SJCRH30 (cell line): Measurements from ENCODE around the gene TTC39B. TPM values are rescaled to one million over a fixed set of nuclear protein-coding genes. Genes with fewer than 3 reads are reported as not detected.
A peak's percentile ranks its signal among the peaks of the same experiment; 100 is the strongest.

ENCODE experiments used
- DNase-seq, 2 experiments: peaks; one replicate each; pipeline ENCODE4 v3.0.0-alpha.2; 2015 to 2020
- H3K27ac ChIP-seq: fragments of 250-450 bp; sonication (Bioruptor Pico); 2 replicates; pipeline ENCODE4 v1.5.1; 2020; ENCODE audit warnings: mild to moderate bottlenecking, moderate library complexity
- H3K27me3 ChIP-seq: fragments of 250-450 bp; sonication (Bioruptor Pico); 2 replicates; pipeline ENCODE4 v1.5.1; 2020; ENCODE audit warnings: mild to moderate bottlenecking, moderate library complexity
- H3K36me3 ChIP-seq: fragments of 250-450 bp; sonication (Bioruptor Pico); 2 replicates; pipeline ENCODE4 v1.5.1; 2020; ENCODE audit warnings: mild to moderate bottlenecking, moderate library complexity
- H3K4me1 ChIP-seq: fragments of 250-450 bp; sonication (Bioruptor Pico); 2 replicates; pipeline ENCODE4 v1.5.1; 2020; ENCODE audit warnings: mild to moderate bottlenecking, moderate library complexity
- H3K4me3 ChIP-seq: fragments of 250-450 bp; sonication (Bioruptor Pico); 2 replicates; pipeline ENCODE4 v1.5.1; 2020; ENCODE audit warnings: mild to moderate bottlenecking, moderate library complexity
- H3K9me3 ChIP-seq: fragments of 250-450 bp; sonication (Bioruptor Pico); replicated peaks from 2 replicates; pipeline ENCODE4 v1.5.1; 2020; ENCODE audit warnings: mild to moderate bottlenecking, moderate library complexity
- total RNA-seq: library from RNA; depleted of rRNA; stranded (reverse); fragments of >200 nt; shearing (Covaris generic); gene quantifications from 2 replicates; pipeline ENCODE4 v1.2.3, GENCODE V29; 2014

Gene TTC39B
- total RNA-seq, 1 experiment from 2014 or later, result 2.2 TPM

DNA sequence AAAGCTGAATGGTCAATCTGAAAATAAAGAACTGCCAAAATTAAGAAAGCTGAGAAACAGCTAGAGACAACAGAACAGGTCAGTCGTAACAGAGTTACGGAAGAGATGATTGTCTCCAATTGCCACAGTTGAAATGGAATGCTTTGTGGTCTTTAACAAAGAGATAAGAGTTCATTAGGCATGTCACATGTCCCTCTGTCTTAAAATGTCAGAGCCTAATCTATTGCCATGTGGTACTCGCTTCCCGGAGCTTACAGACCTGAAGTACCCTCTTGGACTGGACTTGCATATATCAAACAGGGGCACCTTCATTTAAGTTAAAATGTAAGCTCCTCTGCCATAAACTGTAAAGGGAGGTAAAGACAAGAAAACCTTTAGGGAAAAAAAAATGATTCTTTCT lies 19.7 kb downstream of the TTC39B start:
- H3K4me3 ChIP-seq, result no peak overlapping the region
- DNase-seq, result no peak
- no peaks in the 10 kb centered on the region for H3K27me3 ChIP-seq
- no peaks in the 10 kb centered on the region for H3K36me3 ChIP-seq
- H3K9me3 ChIP-seq, result no peaks in the 10 kb centered on the region
- H3K4me1 ChIP-seq, result no peaks in the 10 kb centered on the region
- no peak overlapping the region for H3K27ac ChIP-seq

GRCh38 chr9:15286161-15286821 lies 20.7 kb downstream of the TTC39B start:
- Histone ChIP-seq H3K4me3 (no peak overlapping the region), H3K27me3 (no peaks in the 10 kb centered on the region), H3K9me3 (no peaks in the 10 kb centered on the region), H3K27ac (no peak overlapping the region), H3K4me1 (no peaks in the 10 kb centered on the region), H3K36me3 (no peaks in the 10 kb centered on the region)
- DNase-seq, result no peak

DNA sequence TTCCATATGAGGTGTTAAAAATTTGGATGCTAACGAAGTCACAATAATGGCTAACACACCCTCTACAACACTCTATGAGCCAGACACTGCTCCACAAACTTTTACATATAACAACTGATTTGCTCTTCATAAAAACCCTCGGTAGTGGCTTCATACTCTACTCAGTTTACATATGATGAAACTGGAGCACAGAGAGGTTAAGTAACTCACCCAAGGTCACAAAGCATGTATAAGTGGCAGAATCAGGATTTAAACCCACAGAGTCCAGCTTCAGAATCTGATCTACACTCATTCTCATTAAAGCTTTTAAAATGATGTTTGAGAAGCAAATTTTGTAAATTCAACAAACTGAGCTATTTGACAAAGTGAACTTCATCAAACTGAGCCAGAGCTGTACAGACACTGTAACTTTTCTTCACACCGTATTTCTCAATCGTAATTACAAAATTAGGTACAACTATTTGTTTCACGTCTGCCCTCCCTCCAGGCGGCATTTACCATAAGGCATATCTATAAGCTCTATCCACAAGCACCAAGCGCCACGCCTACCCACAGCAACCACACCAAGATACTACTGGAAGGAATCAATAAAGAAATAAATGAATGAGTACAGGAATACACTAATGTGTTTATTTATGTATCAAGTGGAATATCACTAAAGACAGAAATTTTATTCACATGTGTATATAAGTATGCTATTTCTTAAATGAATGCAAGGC lies 24.3 kb downstream of the TTC39B start:
- Histone ChIP-seq H3K36me3 (no peaks in the 10 kb centered on the region), H3K4me1 (no peaks in the 10 kb centered on the region), H3K27me3 (no peaks in the 10 kb centered on the region), H3K9me3 (no peaks in the 10 kb centered on the region), H3K4me3 (no peak overlapping the region), H3K27ac (no peak overlapping the region)
- no peak for DNase-seq

GRCh38 chr9:15280647-15281046 lies 26.4 kb downstream of the TTC39B start:
- Histone ChIP-seq H3K27me3 (no peaks in the 10 kb centered on the region), H3K27ac (no peak overlapping the region), H3K36me3 (no peaks in the 10 kb centered on the region), H3K4me1 (no peaks in the 10 kb centered on the region), H3K4me3 (no peak overlapping the region), H3K9me3 (no peaks in the 10 kb centered on the region)
- DNase-seq, result no peak

DNA sequence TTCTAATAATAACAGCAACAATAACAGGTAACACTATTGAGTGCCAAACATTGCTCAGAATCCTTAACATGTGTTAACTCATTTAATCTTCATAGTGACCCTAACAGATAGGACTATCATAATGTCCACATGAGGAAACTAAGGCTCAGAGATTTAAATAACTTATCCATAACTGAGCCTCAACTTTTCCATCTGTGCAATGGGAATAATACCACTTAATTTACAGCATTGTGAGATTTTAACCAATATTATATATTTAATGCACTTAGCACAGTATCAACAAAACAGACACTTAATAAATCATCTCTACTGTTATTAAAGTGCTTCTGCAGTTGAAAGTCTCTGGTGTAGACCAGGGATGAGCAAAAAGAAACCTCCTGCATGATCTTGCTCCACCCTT lies 28.2 kb downstream of the TTC39B start:
- no peaks in the 10 kb centered on the region for H3K9me3 ChIP-seq
- no peak overlapping the region for H3K27ac ChIP-seq
- H3K4me1 ChIP-seq, result no peaks in the 10 kb centered on the region
- H3K4me3 ChIP-seq, result no peak overlapping the region
- no peaks in the 10 kb centered on the region for H3K36me3 ChIP-seq
- no peaks in the 10 kb centered on the region for H3K27me3 ChIP-seq
- DNase-seq, result no peak

DNA sequence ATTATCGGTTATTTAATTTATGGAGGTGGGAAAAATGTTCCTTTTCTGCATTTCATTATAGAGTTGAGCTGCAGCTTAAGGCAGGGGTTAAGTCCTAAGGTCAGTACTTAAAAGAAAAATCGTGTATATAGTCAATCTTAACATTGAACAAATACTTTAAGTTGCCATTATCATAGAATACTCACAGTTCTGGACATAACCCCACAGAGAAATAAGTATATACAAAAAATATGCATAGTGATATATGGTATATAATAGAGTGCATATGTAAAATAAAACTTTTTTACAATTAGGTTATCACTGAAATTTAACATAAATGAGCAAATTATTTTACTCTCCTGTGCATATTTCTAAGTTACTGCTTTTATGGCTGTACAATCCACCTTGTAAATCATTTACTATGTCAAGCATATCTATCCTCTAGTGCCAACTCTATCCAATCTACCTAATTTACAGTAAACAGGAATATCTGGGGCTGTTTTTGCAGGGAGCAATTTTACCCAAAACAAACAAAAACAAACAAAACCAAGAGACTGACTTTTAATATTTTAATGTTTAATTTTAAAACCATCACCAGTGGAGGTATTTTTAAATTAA lies 28.8 kb downstream of the TTC39B start:
- H3K9me3 ChIP-seq, result no peaks in the 10 kb centered on the region
- no peak overlapping the region for H3K27ac ChIP-seq
- no peak overlapping the region for H3K4me3 ChIP-seq
- no peaks in the 10 kb centered on the region for H3K27me3 ChIP-seq
- H3K4me1 ChIP-seq, result no peaks in the 10 kb centered on the region
- DNase-seq, result no peak
- no peaks in the 10 kb centered on the region for H3K36me3 ChIP-seq

DNA sequence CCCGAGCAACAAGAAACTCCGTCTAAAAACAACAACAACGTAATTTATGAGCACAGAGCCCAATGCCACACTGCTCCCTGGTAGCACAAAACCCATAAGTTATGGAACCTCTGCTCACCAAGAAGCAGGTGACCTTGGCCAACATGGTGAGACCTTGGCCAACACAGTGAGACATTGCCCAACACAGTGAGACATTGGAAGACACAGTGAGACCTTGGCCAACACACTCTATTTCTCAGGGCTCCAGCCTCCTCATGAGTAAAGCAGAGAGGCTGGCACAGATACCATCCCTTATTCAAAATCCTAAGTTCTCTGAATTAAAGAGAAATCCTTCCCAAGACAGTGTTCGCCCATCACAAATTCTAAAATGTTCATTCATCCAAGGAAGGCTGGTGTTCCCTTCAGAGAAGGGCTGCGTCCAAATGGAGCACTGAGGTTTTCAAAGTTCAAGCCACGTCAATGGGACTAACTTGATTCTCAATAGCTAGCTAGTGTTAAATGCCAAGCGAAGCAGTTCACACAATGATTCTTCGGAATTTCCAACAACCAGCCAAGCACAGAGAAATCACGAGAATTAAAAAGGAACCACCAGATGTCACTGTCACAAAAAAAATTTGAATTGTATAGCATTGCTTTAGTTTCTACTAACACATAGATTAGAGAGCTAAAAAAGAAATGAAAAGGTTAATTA lies 29.5 kb downstream of the TTC39B start:
- H3K27me3 ChIP-seq, result no peaks in the 10 kb centered on the region
- no peaks in the 10 kb centered on the region for H3K36me3 ChIP-seq
- peak in 1 of 2 experiments; percentile 10 for DNase-seq
- H3K4me3 ChIP-seq, result no peak overlapping the region
- H3K27ac ChIP-seq, result no peak overlapping the region
- H3K4me1 ChIP-seq, result no peaks in the 10 kb centered on the region
- no peaks in the 10 kb centered on the region for H3K9me3 ChIP-seq

DNA sequence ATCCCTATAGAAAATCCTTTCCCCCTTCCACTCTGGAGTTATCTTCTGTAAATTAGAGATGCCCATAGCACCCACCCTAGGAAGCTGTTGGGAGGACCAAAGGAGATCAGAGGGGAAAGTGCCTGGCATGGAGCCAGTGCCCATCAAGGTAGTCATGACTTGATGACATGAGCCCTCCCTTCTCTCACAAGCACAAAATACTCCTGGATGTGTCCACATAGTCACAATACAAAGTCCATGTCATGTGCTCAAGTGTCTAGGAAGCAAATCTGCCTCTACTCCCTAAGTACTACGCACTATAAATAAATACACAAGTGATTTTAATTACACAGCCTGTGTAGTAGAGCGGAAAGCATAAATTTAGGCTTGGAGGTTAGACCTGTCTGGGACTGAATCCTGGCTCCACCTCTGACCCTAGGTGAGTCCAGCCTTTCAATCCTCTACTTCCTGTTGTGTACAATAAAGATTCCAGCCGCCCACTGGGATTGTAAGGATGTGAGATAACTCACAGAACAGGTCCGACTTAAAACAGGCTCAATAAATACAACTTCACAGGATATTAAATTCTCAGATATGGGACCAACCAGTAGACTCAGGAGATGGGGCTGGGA lies 30.6 kb downstream of the TTC39B start:
- Histone ChIP-seq H3K36me3 (no peaks in the 10 kb centered on the region), H3K27ac (no peak overlapping the region), H3K4me3 (no peak overlapping the region), H3K9me3 (no peaks in the 10 kb centered on the region), H3K4me1 (no peaks in the 10 kb centered on the region), H3K27me3 (no peaks in the 10 kb centered on the region)
- no peak for DNase-seq

DNA sequence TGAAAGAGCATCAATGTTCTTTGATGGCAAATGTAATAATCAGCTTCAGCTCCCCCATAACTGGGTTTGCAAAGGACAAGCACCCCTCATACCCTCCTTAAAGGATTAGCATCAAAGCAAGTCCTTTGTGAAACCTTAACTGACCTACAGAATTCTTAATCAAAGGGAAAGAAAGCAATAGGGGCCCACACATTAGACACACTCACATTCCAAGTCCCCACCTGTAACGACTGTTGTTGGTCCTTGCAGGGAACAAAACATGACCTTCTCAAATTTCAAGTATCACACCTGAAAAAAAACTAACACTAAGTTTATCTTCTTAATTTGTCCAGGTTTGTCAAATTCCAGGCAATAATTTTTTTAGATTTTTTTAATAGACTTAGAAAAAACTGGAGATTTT lies 32.6 kb downstream of the TTC39B start:
- no peak overlapping the region for H3K4me3 ChIP-seq
- H3K27me3 ChIP-seq, result no peaks in the 10 kb centered on the region
- DNase-seq, result no peak
- no peaks in the 10 kb centered on the region for H3K36me3 ChIP-seq
- H3K27ac ChIP-seq, result no peak overlapping the region
- H3K9me3 ChIP-seq, result no peaks in the 10 kb centered on the region
- H3K4me1 ChIP-seq, result no peaks in the 10 kb centered on the region

DNA sequence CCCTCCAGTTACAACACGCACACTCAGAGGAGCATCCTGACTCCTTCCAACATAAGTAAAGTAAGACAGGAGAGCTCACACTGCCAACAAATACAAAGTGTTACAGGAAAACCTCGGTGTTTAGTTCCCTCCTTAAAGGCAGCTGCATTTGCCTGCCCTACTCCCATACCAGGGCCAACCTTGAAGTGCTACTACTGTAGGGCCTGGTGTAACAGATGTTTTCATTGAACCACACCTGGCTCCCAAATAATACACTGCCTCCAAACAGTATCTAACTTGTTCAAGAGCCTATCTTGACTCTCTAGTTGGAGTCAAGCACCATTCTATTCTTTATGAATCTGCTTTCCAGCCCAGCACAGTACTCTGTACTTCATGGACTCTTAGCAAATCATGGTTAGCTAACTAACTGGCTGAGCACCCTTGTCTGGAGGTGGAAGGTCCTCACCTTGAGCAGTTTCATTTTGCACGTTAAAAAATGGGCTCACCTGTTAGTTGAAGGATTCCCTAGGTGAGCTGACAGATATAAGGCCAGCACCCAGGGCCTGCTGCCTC lies 34.6 kb downstream of the TTC39B start:
- DNase-seq, result no peak
- H3K27me3 ChIP-seq, result no peaks in the 10 kb centered on the region
- no peak overlapping the region for H3K4me3 ChIP-seq
- H3K36me3 ChIP-seq, result no peaks in the 10 kb centered on the region
- no peak overlapping the region for H3K27ac ChIP-seq
- no peaks in the 10 kb centered on the region for H3K4me1 ChIP-seq
- no peaks in the 10 kb centered on the region for H3K9me3 ChIP-seq

DNA sequence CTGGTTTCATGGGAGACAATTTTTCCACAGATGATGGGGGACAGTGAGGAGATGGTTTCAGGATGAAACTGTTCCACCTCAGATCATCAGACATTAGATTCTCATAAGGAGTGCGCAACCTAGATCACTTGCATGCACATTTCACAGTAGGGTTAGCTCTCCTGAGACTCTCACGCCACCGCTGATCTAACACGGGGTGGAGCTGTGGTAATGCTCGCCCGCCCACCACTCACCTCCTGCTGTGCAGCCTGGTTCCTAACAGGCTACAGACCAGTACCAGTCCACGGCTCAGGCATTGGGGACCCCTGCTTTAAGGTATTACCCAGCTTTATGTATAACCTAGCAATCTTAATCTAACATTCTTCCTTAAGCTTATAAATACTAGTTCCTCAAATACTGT lies 35.6 kb downstream of the TTC39B start:
- Histone ChIP-seq H3K4me1 (no peaks in the 10 kb centered on the region), H3K9me3 (no peaks in the 10 kb centered on the region), H3K4me3 (no peak overlapping the region), H3K36me3 (no peaks in the 10 kb centered on the region), H3K27me3 (no peaks in the 10 kb centered on the region), H3K27ac (no peak overlapping the region)
- no peak for DNase-seq

DNA sequence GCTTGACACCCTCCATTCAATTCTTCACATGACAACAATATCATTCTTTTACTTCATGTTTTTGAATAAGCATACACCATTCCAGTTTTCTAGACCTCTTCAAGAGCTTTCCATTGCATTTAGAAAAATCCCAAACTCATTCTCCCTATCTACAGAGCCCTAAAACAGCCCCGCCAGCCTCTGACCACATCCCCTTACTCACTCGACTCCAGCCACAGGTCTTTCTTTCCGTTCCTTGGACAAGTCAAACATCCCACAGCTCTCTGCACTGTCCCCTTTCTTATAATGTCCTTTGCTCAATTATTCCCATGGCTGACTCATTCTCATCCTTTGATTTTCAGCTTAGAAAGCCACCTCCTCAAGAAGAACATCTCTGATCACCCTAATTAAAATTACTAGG lies 38.2 kb downstream of the TTC39B start:
- H3K27me3 ChIP-seq, result no peaks in the 10 kb centered on the region
- no peak overlapping the region for H3K27ac ChIP-seq
- H3K36me3 ChIP-seq, result no peaks in the 10 kb centered on the region
- no peak overlapping the region for H3K4me3 ChIP-seq
- H3K9me3 ChIP-seq, result no peaks in the 10 kb centered on the region
- no peak for DNase-seq
- H3K4me1 ChIP-seq, result no peaks in the 10 kb centered on the region

GRCh38 chr9:15268317-15268716 lies 38.7 kb downstream of the TTC39B start:
- no peaks in the 10 kb centered on the region for H3K9me3 ChIP-seq
- H3K36me3 ChIP-seq, result no peaks in the 10 kb centered on the region
- no peak overlapping the region for H3K4me3 ChIP-seq
- no peak overlapping the region for H3K27ac ChIP-seq
- no peak for DNase-seq
- no peaks in the 10 kb centered on the region for H3K4me1 ChIP-seq
- no peaks in the 10 kb centered on the region for H3K27me3 ChIP-seq

- Histone ChIP-seq H3K27ac (no peak overlapping the region), H3K36me3 (no peaks in the 10 kb centered on the region), H3K4me1 (no peaks in the 10 kb centered on the region), H3K27me3 (no peaks in the 10 kb centered on the region), H3K9me3 (no peaks in the 10 kb centered on the region), H3K4me3 (no peak overlapping the region)
- DNase-seq, result no peak
Observed at GRCh38 chr9:15264918-15265317, 42.1 kb downstream of the TTC39B start.

DNA sequence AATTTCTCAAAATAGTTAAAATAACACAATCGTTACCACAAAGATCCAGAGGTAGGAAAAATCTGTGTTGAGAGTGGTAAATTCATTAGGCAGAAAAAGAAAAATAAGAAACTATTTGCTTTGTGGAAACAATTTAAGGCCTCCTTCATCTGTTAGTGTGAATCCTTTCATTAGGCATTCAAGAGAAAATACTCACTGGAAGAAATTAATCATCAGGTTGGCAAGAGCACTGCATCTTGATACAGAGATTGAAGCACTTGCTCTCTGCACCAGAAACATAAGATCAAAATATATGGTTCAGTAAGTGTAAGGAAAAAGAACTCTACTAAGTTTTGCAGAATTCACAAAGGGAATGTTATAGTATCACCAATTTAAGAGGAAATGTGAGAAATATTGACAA lies 44.4 kb downstream of the TTC39B start:
- no peaks in the 10 kb centered on the region for H3K9me3 ChIP-seq
- H3K4me3 ChIP-seq, result no peak overlapping the region
- no peaks in the 10 kb centered on the region for H3K36me3 ChIP-seq
- H3K27ac ChIP-seq, result no peak overlapping the region
- no peaks in the 10 kb centered on the region for H3K27me3 ChIP-seq
- no peak for DNase-seq
- no peaks in the 10 kb centered on the region for H3K4me1 ChIP-seq
